Ascending aorta (tissue), 2 donors: ENCODE results near the gene IMMP2L. TPM values are rescaled to one million over a fixed set of nuclear protein-coding genes. Genes with fewer than 3 reads are reported as not detected.

ENCODE experiments used
- DNase-seq, 2 donors: peaks; one replicate each; pipeline ENCODE4 v3.0.0-alpha.2; 2019; ENCODE audit warnings: low spot score in 2 of 2
- H3K27ac ChIP-seq, 2 donors: fragments of 200-600 bp; sonication (generic); one replicate each; pipeline ENCODE4 v1.5.1; 2016 to 2017; ENCODE audit warnings: mild to moderate bottlenecking in 1 of 2
- H3K27me3 ChIP-seq: fragments of 200-600 bp; sonication (generic); one replicate; pipeline ENCODE4 v1.5.1; 2017
- H3K36me3 ChIP-seq, 2 donors: fragments of 200-600 bp; sonication (generic); one replicate each; pipeline ENCODE4 v1.5.1; 2016
- H3K4me1 ChIP-seq, 2 donors: fragments of 200-600 bp; sonication (generic); one replicate each; pipeline ENCODE4 v1.5.1; 2016 to 2017; ENCODE audit warnings: mild to moderate bottlenecking in 1 of 2
- H3K4me3 ChIP-seq, 2 donors: fragments of 200-600 bp; sonication (generic); one replicate each; pipeline ENCODE4 v1.5.1; 2016 to 2017; ENCODE audit warnings: mild to moderate bottlenecking in 1 of 2
- H3K9me3 ChIP-seq, 2 donors: fragments of 200-600 bp; sonication (generic); one replicate each; pipeline ENCODE4 v1.5.1; 2016
- intact Hi-C: fragments of 100-400 bp; cut with DNase I; formaldehyde crosslinking; loops from one replicate; pipeline ENCODE4 v1.15.1; 2023
- total RNA-seq: library from RNA; depleted of rRNA; stranded (reverse); fragments of >200 nt; gene quantifications from one replicate; pipeline ENCODE4 v1.1.0, GENCODE V29; 2016
- TF ChIP-seq, protein P1 (sequence below), 3 experiments: fragments of 200-600 bp in 2 of 3; fragments of 450-650 bp in 1 of 3; sonication (generic) in 2 of 3; IDR thresholded peaks; one replicate each; pipeline ENCODE4 v1.5.1; 2016 to 2019; ENCODE audit warnings: antibody characterized with exemption in 3 of 3, mild to moderate bottlenecking in 1 of 3, moderate library complexity in 1 of 3

Gene IMMP2L
- total RNA-seq, 1 donor from 2014 or later, result 143 TPM

DNA sequence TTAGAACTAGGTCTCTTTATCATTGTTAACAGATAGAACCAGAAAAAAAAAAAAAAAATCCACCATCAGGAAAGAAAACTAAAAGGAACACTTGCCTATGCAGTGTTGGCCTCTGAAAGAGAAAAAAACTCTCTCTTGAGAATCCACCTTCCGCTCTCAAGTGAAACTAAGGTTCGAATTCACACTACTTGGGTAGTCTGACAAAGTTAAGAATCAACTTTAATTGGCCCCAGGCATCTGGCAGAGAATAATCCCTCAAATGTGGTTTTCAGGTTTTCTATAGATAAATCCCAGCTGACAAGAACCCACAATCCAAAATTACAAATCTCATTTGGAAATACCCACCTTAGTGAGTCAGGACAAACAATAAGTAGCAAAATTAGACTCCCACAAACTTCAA, 671.1 kb downstream of the IMMP2L start:
- Histone ChIP-seq H3K9me3 (no peaks in the 10 kb centered on the region), H3K27ac (no peak overlapping the region), H3K36me3 (no peaks in the 10 kb centered on the region), H3K4me1 (no peaks in the 10 kb centered on the region), H3K27me3 (no peaks in the 10 kb centered on the region), H3K4me3 (no peak overlapping the region)
- DNase-seq, result no peak
- TF ChIP-seq, protein P1, sequence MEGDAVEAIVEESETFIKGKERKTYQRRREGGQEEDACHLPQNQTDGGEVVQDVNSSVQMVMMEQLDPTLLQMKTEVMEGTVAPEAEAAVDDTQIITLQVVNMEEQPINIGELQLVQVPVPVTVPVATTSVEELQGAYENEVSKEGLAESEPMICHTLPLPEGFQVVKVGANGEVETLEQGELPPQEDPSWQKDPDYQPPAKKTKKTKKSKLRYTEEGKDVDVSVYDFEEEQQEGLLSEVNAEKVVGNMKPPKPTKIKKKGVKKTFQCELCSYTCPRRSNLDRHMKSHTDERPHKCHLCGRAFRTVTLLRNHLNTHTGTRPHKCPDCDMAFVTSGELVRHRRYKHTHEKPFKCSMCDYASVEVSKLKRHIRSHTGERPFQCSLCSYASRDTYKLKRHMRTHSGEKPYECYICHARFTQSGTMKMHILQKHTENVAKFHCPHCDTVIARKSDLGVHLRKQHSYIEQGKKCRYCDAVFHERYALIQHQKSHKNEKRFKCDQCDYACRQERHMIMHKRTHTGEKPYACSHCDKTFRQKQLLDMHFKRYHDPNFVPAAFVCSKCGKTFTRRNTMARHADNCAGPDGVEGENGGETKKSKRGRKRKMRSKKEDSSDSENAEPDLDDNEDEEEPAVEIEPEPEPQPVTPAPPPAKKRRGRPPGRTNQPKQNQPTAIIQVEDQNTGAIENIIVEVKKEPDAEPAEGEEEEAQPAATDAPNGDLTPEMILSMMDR (IDR thresholded peaks at IDR 0.05), result no peak
- intact Hi-C loops, result no loop called here

DNA sequence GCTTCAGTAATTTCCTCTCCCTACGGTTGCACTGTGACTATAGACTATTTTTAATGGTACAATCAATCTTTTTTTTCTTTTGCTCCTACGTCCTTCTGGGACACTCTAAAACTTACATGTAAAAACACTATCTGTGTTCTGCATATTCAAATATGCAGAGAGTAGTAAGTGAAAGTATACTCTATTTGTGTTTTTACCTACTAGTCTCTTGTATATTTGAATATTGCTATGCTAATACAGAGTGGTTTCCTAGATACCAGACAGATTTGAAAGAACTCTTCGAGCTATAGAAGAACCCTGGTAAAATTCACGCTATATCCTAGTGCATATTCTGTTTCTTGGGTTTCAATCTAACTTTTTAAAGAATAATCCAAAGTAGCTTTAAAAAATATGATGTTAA, 672.2 kb downstream of the IMMP2L start:
- H3K27me3 ChIP-seq, result no peaks in the 10 kb centered on the region
- TF ChIP-seq, protein P1 (IDR thresholded peaks at IDR 0.05), result no peak
- DNase-seq, result no peak
- no peaks in the 10 kb centered on the region for H3K4me1 ChIP-seq
- no peaks in the 10 kb centered on the region for H3K9me3 ChIP-seq
- no peak overlapping the region for H3K27ac ChIP-seq
- no peak overlapping the region for H3K4me3 ChIP-seq
- no peaks in the 10 kb centered on the region for H3K36me3 ChIP-seq
- intact Hi-C loops, result no loop called here

DNA sequence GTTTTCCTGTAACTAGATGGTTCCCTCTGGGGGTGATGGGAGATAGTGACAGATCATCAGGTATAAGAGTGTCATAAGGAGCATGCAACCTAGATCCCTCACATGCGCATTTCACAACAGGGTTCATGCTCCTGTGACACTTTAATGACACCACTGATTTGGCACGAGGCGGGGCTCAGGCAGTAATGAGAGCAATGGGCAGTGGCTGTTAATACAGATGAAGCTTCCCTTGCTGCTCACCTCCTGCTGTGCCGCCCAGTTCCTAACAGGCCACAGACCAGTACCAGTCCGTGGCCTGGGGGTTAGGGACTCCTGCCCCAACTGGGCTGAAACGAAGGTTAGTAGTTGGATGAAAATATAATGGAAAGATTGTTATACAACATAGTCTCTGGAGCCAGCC, 673.0 kb downstream of the IMMP2L start:
- H3K4me1 ChIP-seq, result no peaks in the 10 kb centered on the region
- H3K9me3 ChIP-seq, result no peaks in the 10 kb centered on the region
- no peaks in the 10 kb centered on the region for H3K36me3 ChIP-seq
- intact Hi-C loops, result no loop called here
- no peak overlapping the region for H3K4me3 ChIP-seq
- no peak overlapping the region for H3K27ac ChIP-seq
- TF ChIP-seq, protein P1 (IDR thresholded peaks at IDR 0.05), result no peak
- DNase-seq, result no peak
- H3K27me3 ChIP-seq, result no peaks in the 10 kb centered on the region

DNA sequence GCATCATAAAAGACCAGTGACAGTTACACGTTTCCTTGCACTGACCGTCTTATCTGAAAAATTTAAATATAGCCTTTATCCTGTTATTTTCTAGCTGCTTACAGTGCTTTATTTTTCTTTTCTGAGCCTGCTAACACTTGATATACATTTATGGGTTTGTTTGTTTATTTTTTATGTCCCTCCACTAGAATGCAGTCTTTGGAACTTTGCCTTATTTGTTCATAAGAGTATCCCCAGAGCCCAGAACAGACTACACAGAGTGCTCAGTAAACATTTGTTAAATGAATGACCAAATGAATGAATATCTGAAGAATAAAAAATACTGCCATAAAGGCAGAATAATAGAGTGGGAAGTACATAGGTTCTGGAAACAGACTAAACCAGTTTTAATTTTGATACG, 673.7 kb downstream of the IMMP2L start:
- no peaks in the 10 kb centered on the region for H3K4me1 ChIP-seq
- no peaks in the 10 kb centered on the region for H3K36me3 ChIP-seq
- no peaks in the 10 kb centered on the region for H3K9me3 ChIP-seq
- TF ChIP-seq, protein P1 (IDR thresholded peaks at IDR 0.05), result no peak
- H3K27ac ChIP-seq, result no peak overlapping the region
- no peak for DNase-seq
- no peak overlapping the region for H3K4me3 ChIP-seq
- intact Hi-C loops, result no loop called here
- no peaks in the 10 kb centered on the region for H3K27me3 ChIP-seq

DNA sequence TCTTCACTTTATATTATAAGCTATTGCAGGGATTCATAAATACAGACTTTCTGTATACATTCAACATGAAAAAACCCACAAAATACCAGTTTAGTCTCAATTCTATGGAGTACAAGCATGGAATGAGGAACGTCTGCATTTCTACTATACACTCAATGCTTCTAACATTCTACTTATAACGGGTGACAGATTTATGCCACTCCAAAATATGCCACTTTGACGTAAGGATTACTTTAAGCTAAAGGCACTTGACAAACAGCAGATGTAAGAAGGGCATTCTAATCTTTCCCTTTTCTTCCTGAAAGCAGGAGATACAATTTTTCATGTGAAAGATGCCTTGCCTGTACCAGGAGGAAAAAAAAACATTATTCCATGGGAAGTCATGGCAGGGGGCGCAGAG, 676.8 kb downstream of the IMMP2L start:
- no peak overlapping the region for H3K4me3 ChIP-seq
- intact Hi-C loops, result no loop called here
- TF ChIP-seq, protein P1 (IDR thresholded peaks at IDR 0.05), result no peak
- H3K4me1 ChIP-seq, result no peaks in the 10 kb centered on the region
- no peaks in the 10 kb centered on the region for H3K27me3 ChIP-seq
- H3K36me3 ChIP-seq, result no peaks in the 10 kb centered on the region
- no peak for DNase-seq
- no peaks in the 10 kb centered on the region for H3K9me3 ChIP-seq
- H3K27ac ChIP-seq, result no peak overlapping the region

DNA sequence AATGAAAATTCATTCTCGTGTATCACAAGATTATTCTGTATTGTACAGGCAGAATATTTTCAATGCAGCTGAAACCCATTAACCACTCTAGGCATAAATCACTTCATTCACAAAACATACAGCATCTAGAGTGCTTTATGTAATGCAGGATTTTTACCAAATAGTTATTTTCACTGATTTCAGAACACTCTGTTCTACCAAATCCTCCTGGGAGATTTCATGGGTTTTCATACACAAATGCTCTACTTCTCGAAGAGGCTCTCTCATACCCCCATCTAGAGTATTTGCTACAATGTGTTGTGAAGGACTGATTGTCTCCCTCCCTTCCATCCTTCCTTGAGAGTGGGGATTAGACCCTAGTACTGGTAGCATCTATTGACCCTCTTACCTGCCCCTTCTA, 680.6 kb downstream of the IMMP2L start:
- H3K27me3 ChIP-seq, result no peaks in the 10 kb centered on the region
- DNase-seq, result no peak

More for the DNA sequence above, 680.6 kb downstream of the IMMP2L start:
- no peak overlapping the region for H3K27ac ChIP-seq
- intact Hi-C loops, result no loop called here
- no peak overlapping the region for H3K4me3 ChIP-seq
- no peaks in the 10 kb centered on the region for H3K4me1 ChIP-seq
- H3K36me3 ChIP-seq, result no peaks in the 10 kb centered on the region
- no peaks in the 10 kb centered on the region for H3K9me3 ChIP-seq
- TF ChIP-seq, protein P1 (IDR thresholded peaks at IDR 0.05), result no peak
